Mucosa of rectum (tissue), 2 donors: ENCODE measurements around the gene HYAL3.

Experiments
- H3K27ac ChIP-seq, 2 donors: one replicate each; pipeline ENCODE4 v1.7.0; 2013; ENCODE audit warnings: inconsistent platforms in 2 of 2, low read depth in 2 of 2, low read length in 2 of 2
- H3K27me3 ChIP-seq, 2 donors: one replicate each; pipeline ENCODE4 v1.7.0; 2013; ENCODE audit warnings: low read length in 2 of 2; ENCODE audit not compliant: control insufficient read depth in 2 of 2, insufficient read depth in 2 of 2
- H3K36me3 ChIP-seq, 2 donors: one replicate each; pipeline ENCODE4 v1.7.0; 2013; ENCODE audit warnings: low read length in 2 of 2; ENCODE audit not compliant: control insufficient read depth in 2 of 2, insufficient read depth in 2 of 2
- H3K4me1 ChIP-seq, 2 donors: one replicate each; pipeline ENCODE4 v1.7.0; 2013; ENCODE audit warnings: low read length in 2 of 2, mild to moderate bottlenecking in 1 of 2; ENCODE audit not compliant: control insufficient read depth in 2 of 2, insufficient read depth in 2 of 2
- H3K4me3 ChIP-seq, 2 donors: one replicate each; pipeline ENCODE4 v1.7.0; 2013; ENCODE audit warnings: low read length in 2 of 2
- H3K9ac ChIP-seq, 2 donors: one replicate each; pipeline ENCODE4 v1.7.0; 2013; ENCODE audit warnings: low read length in 2 of 2, low read depth in 1 of 2, mild to moderate bottlenecking in 1 of 2
- H3K9me3 ChIP-seq, 2 donors: one replicate each; pipeline ENCODE4 v1.7.0; 2013; ENCODE audit warnings: low read length in 2 of 2; ENCODE audit not compliant: control insufficient read depth in 2 of 2
- donor health status: healthy.
- donor health status: Normal muscosa, but diverticular disease.

Gene HYAL3

DNA sequence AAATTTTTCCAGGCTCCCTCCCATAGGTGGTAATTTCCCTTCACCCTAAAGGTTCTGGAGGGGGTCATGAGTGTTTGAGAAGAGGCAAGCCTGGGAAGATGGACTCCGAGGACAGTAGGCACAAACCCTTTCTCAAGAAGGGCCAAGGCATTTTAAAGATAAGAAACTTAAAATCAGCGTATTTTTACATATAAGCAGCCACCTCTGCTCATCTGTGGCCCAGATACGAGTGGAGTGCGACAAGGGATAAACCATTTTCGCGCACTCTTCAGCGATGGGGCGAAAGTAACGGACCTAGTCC, 40.9 kb upstream of the HYAL3 start:
- no peaks in the 10 kb centered on the region for H3K9me3 ChIP-seq
- H3K36me3 ChIP-seq, result no peaks in the 10 kb centered on the region
- peaks cover 38 to 48% of the 10 kb centered on the region in 2 donors for H3K4me1 ChIP-seq
- H3K9ac ChIP-seq, result peak overlapping the region; percentile 73 to 84
- H3K4me3 ChIP-seq, result peak overlapping the region; percentile 63 to 71
- peak overlapping the region; percentile 82 to 87 for H3K27ac ChIP-seq
- H3K27me3 ChIP-seq, result no peaks in the 10 kb centered on the region

GRCh38 chr3:50339485-50340146, 40.4 kb upstream of the HYAL3 start:
- H3K4me1 ChIP-seq, result peaks cover 36 to 49% of the 10 kb centered on the region in 2 donors
- no peaks in the 10 kb centered on the region for H3K36me3 ChIP-seq
- no peaks in the 10 kb centered on the region for H3K27me3 ChIP-seq
- H3K27ac ChIP-seq, result peak overlapping the region; percentile 82 to 87
- H3K4me3 ChIP-seq, result peak overlapping the region; percentile 63 to 71
- peak overlapping the region; percentile 73 to 84 for H3K9ac ChIP-seq
- H3K9me3 ChIP-seq, result no peaks in the 10 kb centered on the region

DNA sequence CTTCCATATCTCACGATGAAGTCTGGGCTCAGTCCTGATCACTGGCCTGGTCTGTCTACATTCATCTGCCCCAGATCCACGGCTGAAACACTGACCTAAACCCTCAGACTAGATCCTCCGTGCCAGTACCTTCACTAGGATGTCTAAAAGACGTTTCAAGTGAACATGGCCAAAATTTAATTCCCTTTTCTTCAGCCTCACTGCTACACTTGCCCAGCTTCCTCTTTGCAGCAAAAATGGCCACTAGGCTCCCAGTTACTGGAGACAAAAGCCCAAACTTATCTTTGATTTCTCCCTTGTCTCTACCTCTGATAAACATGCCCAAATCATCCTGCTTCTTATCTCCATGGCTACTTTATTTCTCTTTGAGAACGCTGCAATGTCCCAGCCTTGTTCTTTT, 39.8 kb upstream of the HYAL3 start:
- Histone ChIP-seq H3K4me3 (peak overlapping the region in 1 of 2 donors; percentile 61), H3K9ac (peak overlapping the region; percentile 24 to 48)

GRCh38 chr3:50337175-50337861, 38.1 kb upstream of the HYAL3 start:
- Histone ChIP-seq H3K36me3 (peaks cover 0 to 2% of the 10 kb centered on the region in 2 donors), H3K27ac (peak overlapping the region; percentile 96 to 99), H3K4me3 (peak overlapping the region; percentile 76 to 85), H3K9ac (peak overlapping the region; percentile 94), H3K4me1 (peaks cover 46 to 58% of the 10 kb centered on the region in 2 donors), H3K9me3 (no peaks in the 10 kb centered on the region), H3K27me3 (no peaks in the 10 kb centered on the region)

More for the DNA sequence above, 39.8 kb upstream of the HYAL3 start:
- Histone ChIP-seq H3K36me3 (no peaks in the 10 kb centered on the region), H3K27ac (peak overlapping the region; percentile 96 to 99), H3K4me1 (peaks cover 42 to 55% of the 10 kb centered on the region in 2 donors), H3K27me3 (no peaks in the 10 kb centered on the region), H3K9me3 (no peaks in the 10 kb centered on the region)

DNA sequence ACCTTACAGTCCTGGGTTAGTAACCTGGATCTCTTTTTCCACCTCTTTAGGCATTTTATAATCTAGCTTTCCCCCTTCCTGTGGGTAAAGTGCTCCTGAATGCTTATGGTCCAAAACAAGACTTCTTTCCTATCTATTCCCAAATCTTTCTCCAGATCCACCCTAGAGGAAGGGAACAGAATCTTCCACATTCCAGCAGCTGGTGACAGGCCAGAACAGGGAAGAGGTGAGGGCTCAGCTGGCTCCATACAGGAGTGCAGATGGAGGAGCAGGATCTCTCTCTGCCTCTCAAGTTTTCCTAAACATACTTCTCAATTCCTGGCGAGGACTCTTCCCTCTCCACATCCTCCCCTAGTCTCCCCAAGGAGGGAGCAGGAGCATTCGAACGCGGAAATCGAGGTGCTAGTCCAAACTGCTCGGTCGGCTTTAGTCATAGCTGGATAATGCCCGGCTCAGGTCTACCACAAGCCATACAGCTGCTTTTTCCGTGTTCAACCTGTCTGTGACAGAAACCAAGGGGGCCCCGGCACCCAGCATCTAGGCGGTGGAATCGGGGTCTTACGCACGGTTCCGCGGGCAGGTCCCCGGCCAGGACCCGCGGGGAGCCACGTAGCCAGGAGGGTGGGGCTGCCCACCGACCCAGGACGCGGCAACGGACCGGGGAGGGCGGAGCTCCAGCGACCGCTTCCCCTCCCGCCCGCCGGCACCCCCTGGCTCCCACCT, 37.4 kb upstream of the HYAL3 start:
- Histone ChIP-seq H3K9ac (peak overlapping the region; percentile 94), H3K27me3 (no peaks in the 10 kb centered on the region), H3K27ac (peak overlapping the region; percentile 96 to 99), H3K4me1 (peaks cover 46 to 56% of the 10 kb centered on the region in 2 donors), H3K4me3 (peak overlapping the region; percentile 76 to 85), H3K36me3 (peaks cover 2 to 8% of the 10 kb centered on the region in 2 donors), H3K9me3 (no peaks in the 10 kb centered on the region)

GRCh38 chr3:50334339-50335075, 35.3 kb upstream of the HYAL3 start:
- no peaks in the 10 kb centered on the region for H3K9me3 ChIP-seq
- H3K27ac ChIP-seq, result peak overlapping the region; percentile 44 to 48
- H3K4me3 ChIP-seq, result no peak overlapping the region
- H3K4me1 ChIP-seq, result peaks cover 35 to 42% of the 10 kb centered on the region in 2 donors
- H3K36me3 ChIP-seq, result peaks cover 21 to 29% of the 10 kb centered on the region in 2 donors
- H3K9ac ChIP-seq, result peak overlapping the region; percentile 26 to 34
- no peaks in the 10 kb centered on the region for H3K27me3 ChIP-seq

GRCh38 chr3:50333744-50334328, 34.6 kb upstream of the HYAL3 start:
- peak overlapping the region; percentile 26 to 34 for H3K9ac ChIP-seq
- H3K4me3 ChIP-seq, result no peak overlapping the region

GRCh38 chr3:50331364-50331907, 32.2 kb upstream of the HYAL3 start:
- H3K9me3 ChIP-seq, result no peaks in the 10 kb centered on the region
- H3K4me1 ChIP-seq, result peaks cover 39 to 40% of the 10 kb centered on the region in 2 donors
- H3K36me3 ChIP-seq, result peaks cover 24 to 31% of the 10 kb centered on the region in 2 donors
- H3K27ac ChIP-seq, result no peak overlapping the region
- no peak overlapping the region for H3K9ac ChIP-seq
- H3K4me3 ChIP-seq, result no peak overlapping the region
- no peaks in the 10 kb centered on the region for H3K27me3 ChIP-seq

More at GRCh38 chr3:50333744-50334328, 34.6 kb upstream of the HYAL3 start:
- peaks cover 24 to 31% of the 10 kb centered on the region in 2 donors for H3K36me3 ChIP-seq
- H3K4me1 ChIP-seq, result peaks cover 35 to 41% of the 10 kb centered on the region in 2 donors
- H3K9me3 ChIP-seq, result no peaks in the 10 kb centered on the region
- peak overlapping the region; percentile 44 to 48 for H3K27ac ChIP-seq
- no peaks in the 10 kb centered on the region for H3K27me3 ChIP-seq

- H3K27ac ChIP-seq, result no peak overlapping the region
- H3K4me1 ChIP-seq, result peaks cover 28 to 29% of the 10 kb centered on the region in 2 donors
- no peaks in the 10 kb centered on the region for H3K9me3 ChIP-seq
- H3K27me3 ChIP-seq, result no peaks in the 10 kb centered on the region
- peaks cover 33 to 42% of the 10 kb centered on the region in 2 donors for H3K36me3 ChIP-seq
- no peak overlapping the region for H3K4me3 ChIP-seq
- H3K9ac ChIP-seq, result no peak overlapping the region
Observed at GRCh38 chr3:50330330-50330729, 31.1 kb upstream of the HYAL3 start.
